ENCODE measurements around the gene MAPK1.

Gene MAPK1

DNA sequence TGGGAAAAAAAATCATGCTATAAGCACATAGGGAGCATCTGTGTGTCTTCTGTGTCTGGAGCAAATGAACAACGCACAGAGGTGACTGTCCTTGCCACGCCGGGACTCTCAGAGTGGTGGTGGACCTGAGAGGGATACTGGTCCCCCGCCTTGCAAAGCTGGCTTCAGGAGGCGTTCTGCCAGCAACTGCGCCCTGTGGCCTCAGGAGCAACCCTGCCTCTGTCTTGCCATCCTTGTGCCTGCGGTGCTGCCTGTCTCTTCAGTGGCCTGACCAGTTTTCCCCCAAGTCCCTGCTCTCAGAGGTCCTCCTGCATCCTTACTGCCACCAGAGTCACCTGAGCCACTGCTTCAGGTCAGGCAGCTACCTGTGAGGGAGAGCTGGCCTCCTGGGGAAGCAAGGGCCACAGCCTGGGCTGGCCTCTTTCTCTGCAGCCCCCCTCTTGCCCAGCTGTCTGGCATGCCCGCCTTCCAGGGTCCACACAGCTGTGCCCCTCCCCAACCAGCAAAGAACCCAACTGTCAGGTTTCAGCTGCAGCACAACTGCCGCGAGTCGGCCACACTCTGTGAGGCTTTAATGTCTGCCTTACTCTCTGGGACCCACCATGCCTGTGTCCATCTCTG, 101.4 kb downstream of the MAPK1 start:
- Histone ChIP-seq H3K4me3 (ENCODE audit: insufficient read depth, low read length, poor library complexity, severe bottlenecking) (no peak overlapping the region), H3K9ac (ENCODE audit: low read length) (no peak overlapping the region), H3K9me2 (replicated peaks; ENCODE audit: insufficient read depth, low read length) (no peaks in the 10 kb centered on the region), H3F3A (ENCODE audit: insufficient read depth) (no peaks in the 10 kb centered on the region), H3K27ac (ENCODE audit: low read depth, low read length) (no peak overlapping the region), H2AFZ (ENCODE audit: low read depth, low read length, severe bottlenecking) (no peak overlapping the region), H3K79me2 (ENCODE audit: insufficient read depth, low read length) (no peaks in the 10 kb centered on the region), H3K4me2 (ENCODE audit: low read depth, low read length, poor library complexity, severe bottlenecking) (no peak overlapping the region), H3K27me3 (ENCODE audit: low read length) (no peaks in the 10 kb centered on the region), H4K20me1 (ENCODE audit: low read depth, low read length) (no peaks in the 10 kb centered on the region), H3K9me3 (ENCODE audit: insufficient read depth, low read length) (no peaks in the 10 kb centered on the region), H3K36me3 (ENCODE audit: low read length) (no peaks in the 10 kb centered on the region)
- TF ChIP-seq EZH2phosphoT487 (conservative IDR thresholded peaks at IDR 0.05; ENCODE audit: low read length) (no peak), CTCF (IDR thresholded peaks at IDR 0.05; ENCODE audit: insufficient read depth, low read length, poor library complexity, severe bottlenecking) (no peak)

DNA sequence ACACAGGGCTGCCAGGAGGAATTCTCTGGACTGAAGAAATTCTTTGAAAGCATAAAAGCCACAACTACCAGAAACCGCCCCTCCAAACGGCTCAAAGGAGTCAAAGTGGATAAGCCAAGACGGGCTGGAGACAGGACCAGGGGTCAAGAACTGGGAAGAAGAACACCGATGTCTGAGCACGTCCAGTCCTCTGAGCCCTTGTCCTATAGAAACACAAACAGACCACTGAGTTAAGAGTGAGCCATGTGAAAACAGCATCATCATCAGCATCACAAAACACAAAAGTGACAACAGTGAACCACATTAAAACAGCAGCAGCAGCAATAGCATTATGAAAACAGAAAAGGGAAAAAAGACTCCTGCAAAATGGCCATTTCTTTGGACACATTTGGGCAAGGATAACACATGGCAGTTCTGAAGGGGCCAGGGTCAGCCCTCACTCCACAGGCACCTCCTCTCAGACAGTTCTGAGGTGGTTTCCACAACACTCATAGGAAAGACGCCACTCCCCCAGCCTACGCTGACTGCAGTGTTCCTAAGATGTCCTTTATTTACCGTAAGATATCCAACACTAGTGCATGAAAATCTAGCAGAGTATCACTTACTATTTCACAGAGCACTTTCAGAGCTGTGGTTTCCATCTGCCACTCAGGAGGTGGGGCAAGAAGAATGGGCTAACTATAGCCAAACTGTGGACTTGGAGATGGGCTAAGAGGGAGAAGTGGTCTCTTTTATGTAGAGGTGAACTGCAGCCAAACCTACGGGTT, 103.2 kb downstream of the MAPK1 start:
- Histone ChIP-seq H3K9me3 (ENCODE audit: insufficient read depth, low read length) (no peaks in the 10 kb centered on the region), H3F3A (ENCODE audit: insufficient read depth) (no peaks in the 10 kb centered on the region), H3K9ac (ENCODE audit: low read length) (no peak overlapping the region), H3K27ac (ENCODE audit: low read depth, low read length) (no peak overlapping the region), H3K4me2 (ENCODE audit: low read depth, low read length, poor library complexity, severe bottlenecking) (no peak overlapping the region), H3K36me3 (ENCODE audit: low read length) (no peaks in the 10 kb centered on the region), H2AFZ (ENCODE audit: low read depth, low read length, severe bottlenecking) (no peak overlapping the region), H3K79me2 (ENCODE audit: insufficient read depth, low read length) (no peaks in the 10 kb centered on the region), H4K20me1 (ENCODE audit: low read depth, low read length) (no peaks in the 10 kb centered on the region), H3K4me3 (ENCODE audit: insufficient read depth, low read length, poor library complexity, severe bottlenecking) (no peak overlapping the region), H3K27me3 (ENCODE audit: low read length) (no peaks in the 10 kb centered on the region), H3K9me2 (replicated peaks; ENCODE audit: insufficient read depth, low read length) (no peaks in the 10 kb centered on the region)
- TF ChIP-seq EZH2phosphoT487 (conservative IDR thresholded peaks at IDR 0.05; ENCODE audit: low read length) (no peak), CTCF (IDR thresholded peaks at IDR 0.05; ENCODE audit: insufficient read depth, low read length, poor library complexity, severe bottlenecking) (no peak)

DNA sequence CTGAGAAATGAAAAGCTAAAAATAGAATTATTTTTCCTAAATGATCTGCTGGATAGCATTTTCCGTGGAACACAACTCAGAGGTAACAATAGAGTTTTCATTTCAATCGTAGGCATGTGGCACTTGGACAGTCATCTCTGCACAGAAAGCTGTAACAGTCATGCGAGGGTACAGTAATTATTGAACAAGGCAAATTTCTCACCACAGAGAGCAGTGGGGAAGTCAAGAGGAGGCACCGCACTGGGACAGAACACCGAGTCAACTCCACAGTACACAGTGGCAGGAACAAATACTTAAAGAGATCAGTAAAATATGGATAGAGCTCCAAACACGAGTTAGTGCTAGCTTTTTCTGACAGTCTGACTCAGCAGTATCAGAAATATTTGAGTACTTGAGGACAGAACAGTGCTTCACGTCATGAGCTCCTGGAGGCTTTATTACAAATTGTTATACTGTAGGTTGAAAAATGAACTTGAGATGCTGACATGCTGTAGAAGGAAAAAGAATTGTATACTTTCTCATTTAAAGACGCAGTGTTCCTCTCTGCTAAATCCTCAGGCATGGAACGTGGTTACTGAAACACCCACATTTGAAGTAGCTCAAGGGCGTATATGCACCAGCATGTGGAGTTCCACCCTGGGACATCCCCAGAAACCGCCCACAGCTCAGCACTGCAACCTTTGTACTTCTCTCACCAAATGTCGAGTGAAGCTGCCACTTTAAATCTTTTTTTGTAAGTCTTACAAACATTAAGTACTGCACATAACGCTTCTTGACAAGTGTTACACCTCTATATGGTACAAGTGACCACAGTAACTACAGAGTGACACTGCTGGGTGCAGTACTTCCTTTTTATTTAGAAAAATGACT, 104.5 kb downstream of the MAPK1 start:
- TF ChIP-seq CTCF (IDR thresholded peaks at IDR 0.05; ENCODE audit: insufficient read depth, low read length, poor library complexity, severe bottlenecking) (no peak), EZH2phosphoT487 (conservative IDR thresholded peaks at IDR 0.05; ENCODE audit: low read length) (no peak)
- Histone ChIP-seq H3K9ac (ENCODE audit: low read length) (no peak overlapping the region), H2AFZ (ENCODE audit: low read depth, low read length, severe bottlenecking) (no peak overlapping the region)

More for the DNA sequence above, 104.5 kb downstream of the MAPK1 start:
- Histone ChIP-seq H3K27me3 (ENCODE audit: low read length) (no peaks in the 10 kb centered on the region), H3K4me3 (ENCODE audit: insufficient read depth, low read length, poor library complexity, severe bottlenecking) (no peak overlapping the region), H3K4me2 (ENCODE audit: low read depth, low read length, poor library complexity, severe bottlenecking) (no peak overlapping the region), H4K20me1 (ENCODE audit: low read depth, low read length) (no peaks in the 10 kb centered on the region), H3K9me3 (ENCODE audit: insufficient read depth, low read length) (no peaks in the 10 kb centered on the region), H3K9me2 (replicated peaks; ENCODE audit: insufficient read depth, low read length) (no peaks in the 10 kb centered on the region), H3K27ac (ENCODE audit: low read depth, low read length) (no peak overlapping the region), H3K36me3 (ENCODE audit: low read length) (no peaks in the 10 kb centered on the region), H3F3A (ENCODE audit: insufficient read depth) (no peaks in the 10 kb centered on the region), H3K79me2 (ENCODE audit: insufficient read depth, low read length) (no peaks in the 10 kb centered on the region)
